Rectal smooth muscle tissue (tissue), 1 donor: ENCODE data around the gene FGF8.

Source experiments
- H3K27ac ChIP-seq: one replicate; pipeline ENCODE4 v1.7.0; 2013; ENCODE audit warnings: low read depth, low read length, inconsistent platforms
- H3K27me3 ChIP-seq: one replicate; pipeline ENCODE4 v1.7.0; 2013; ENCODE audit warnings: low read length; ENCODE audit not compliant: control insufficient read depth, insufficient read depth
- H3K36me3 ChIP-seq: one replicate; pipeline ENCODE4 v1.7.0; 2013; ENCODE audit warnings: low read length; ENCODE audit not compliant: control insufficient read depth, insufficient read depth
- H3K4me1 ChIP-seq: one replicate; pipeline ENCODE4 v1.7.0; 2013; ENCODE audit warnings: low read length; ENCODE audit not compliant: control insufficient read depth, insufficient read depth
- H3K4me3 ChIP-seq: one replicate; pipeline ENCODE4 v1.7.0; 2013; ENCODE audit warnings: low read length
- H3K9ac ChIP-seq: one replicate; pipeline ENCODE4 v1.7.0; 2013; ENCODE audit warnings: low read length

Gene FGF8

DNA sequence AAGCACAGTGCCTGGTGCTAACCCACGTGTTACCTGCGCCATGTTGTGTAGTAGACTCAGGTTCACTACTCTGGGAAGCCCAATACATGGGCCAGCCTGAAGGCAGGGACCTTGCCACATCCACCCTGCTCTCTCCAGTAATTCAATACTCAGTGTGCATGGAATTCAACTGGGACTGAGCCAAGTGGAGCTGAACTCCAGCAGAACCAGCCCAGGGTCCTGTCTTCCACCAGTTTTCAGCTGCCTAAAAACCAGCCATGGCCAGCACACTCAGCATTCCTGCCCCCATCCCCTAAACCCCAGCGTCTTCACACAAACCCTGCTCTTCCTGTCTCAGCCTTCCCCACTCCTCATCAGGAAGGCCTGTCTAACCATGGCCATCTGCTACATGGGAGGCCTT is 15.4 kb downstream of the FGF8 start:
- Histone ChIP-seq H3K9ac (no peak overlapping the region), H3K27me3 (peaks cover 3% of the 10 kb centered on the region), H3K36me3 (no peaks in the 10 kb centered on the region), H3K4me3 (no peak overlapping the region), H3K4me1 (no peaks in the 10 kb centered on the region), H3K27ac (no peak overlapping the region)

DNA sequence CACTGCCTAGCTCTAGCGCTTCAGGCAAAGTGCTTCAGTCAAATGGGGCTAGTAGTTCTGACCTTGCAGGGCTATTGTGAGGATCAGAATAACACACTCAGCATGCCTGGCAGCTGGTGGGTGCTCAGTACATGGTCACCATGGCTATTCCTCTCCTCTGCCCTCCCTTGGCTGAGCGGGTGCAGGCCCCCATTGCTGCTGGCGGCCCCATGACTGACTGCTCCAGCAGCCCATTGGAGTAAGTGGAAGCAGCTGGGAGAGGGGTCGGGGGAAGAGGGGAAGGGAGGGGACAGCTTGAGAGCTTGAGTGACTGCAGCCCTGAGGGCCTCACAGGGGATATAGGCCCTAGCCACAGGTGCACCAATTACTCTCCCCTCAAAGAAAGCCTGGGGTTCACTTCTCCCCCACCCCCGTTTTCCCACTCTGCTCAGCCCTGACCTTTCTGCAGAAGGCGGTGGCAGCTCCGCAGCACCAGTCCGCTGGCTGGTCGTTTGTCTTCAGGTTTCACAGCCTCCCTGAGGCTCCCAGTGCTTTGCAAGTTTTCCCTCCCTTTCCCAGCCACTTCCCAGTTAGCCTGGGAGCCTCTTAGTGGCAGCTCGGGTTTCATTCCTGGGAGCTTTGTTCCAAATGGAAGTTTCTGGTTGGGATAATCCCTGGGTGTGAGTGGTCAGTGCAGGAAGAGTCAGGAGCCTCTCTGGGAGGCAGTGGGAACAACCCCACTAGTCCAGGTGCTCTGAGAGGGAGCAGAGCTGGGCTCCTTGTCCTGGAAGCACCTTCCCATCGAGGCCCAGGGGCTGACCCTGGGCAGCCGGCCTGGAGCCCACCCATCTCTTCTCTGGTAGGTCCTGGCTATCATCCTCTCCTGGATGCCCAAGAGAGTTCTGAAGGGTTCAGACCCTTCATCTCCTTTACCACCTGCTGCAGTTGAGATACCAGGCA is 16.3 kb downstream of the FGF8 start:
- H3K36me3 ChIP-seq = no peaks in the 10 kb centered on the region
- H3K4me3 ChIP-seq = no peak overlapping the region
- no peak overlapping the region for H3K9ac ChIP-seq
- peaks cover 3% of the 10 kb centered on the region for H3K27me3 ChIP-seq
- H3K27ac ChIP-seq = no peak overlapping the region
- no peaks in the 10 kb centered on the region for H3K4me1 ChIP-seq

DNA sequence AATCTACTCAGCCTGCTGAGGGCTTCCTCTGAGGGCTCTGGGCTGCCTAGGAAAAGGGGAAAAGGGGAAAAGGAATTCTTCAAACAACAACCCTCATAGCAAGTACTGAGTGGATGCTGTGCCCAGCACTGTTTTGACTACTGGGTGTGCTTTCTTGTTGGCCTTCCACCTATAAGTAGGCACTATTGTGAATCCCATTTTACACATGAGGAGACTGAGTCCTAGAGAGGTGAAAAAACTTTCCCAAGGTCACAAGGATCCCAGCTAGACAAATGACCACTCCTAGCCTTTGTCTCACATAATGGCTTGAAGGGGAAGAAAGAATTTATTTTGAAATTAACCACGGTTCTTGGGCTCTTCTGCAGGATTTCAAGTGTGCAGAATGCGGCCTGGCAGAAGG is 17.1 kb downstream of the FGF8 start:
- Histone ChIP-seq H3K27me3 (peaks cover 3% of the 10 kb centered on the region), H3K4me1 (no peaks in the 10 kb centered on the region), H3K4me3 (no peak overlapping the region), H3K9ac (no peak overlapping the region), H3K27ac (no peak overlapping the region), H3K36me3 (no peaks in the 10 kb centered on the region)

GRCh38 chr10:101752241-101752640 is 23.7 kb downstream of the FGF8 start:
- no peaks in the 10 kb centered on the region for H3K4me1 ChIP-seq
- H3K4me3 ChIP-seq = no peak overlapping the region
- no peaks in the 10 kb centered on the region for H3K36me3 ChIP-seq
- H3K27ac ChIP-seq = no peak overlapping the region
- H3K9ac ChIP-seq = no peak overlapping the region
- no peaks in the 10 kb centered on the region for H3K27me3 ChIP-seq

- Histone ChIP-seq H3K27ac (no peak overlapping the region), H3K4me1 (no peaks in the 10 kb centered on the region), H3K9ac (no peak overlapping the region)
Observed at GRCh38 chr10:101749047-101750016, 26.6 kb downstream of the FGF8 start.

GRCh38 chr10:101748496-101748895 is 27.4 kb downstream of the FGF8 start:
- Histone ChIP-seq H3K4me3 (no peak overlapping the region), H3K9ac (no peak overlapping the region), H3K27me3 (no peaks in the 10 kb centered on the region), H3K36me3 (no peaks in the 10 kb centered on the region), H3K4me1 (no peaks in the 10 kb centered on the region), H3K27ac (no peak overlapping the region)

More at GRCh38 chr10:101749047-101750016, 26.6 kb downstream of the FGF8 start:
- H3K27me3 ChIP-seq = no peaks in the 10 kb centered on the region
- no peak overlapping the region for H3K4me3 ChIP-seq
- H3K36me3 ChIP-seq = no peaks in the 10 kb centered on the region

- Histone ChIP-seq H3K27ac (no peak overlapping the region), H3K9ac (no peak overlapping the region), H3K4me3 (no peak overlapping the region), H3K27me3 (peaks cover 3% of the 10 kb centered on the region), H3K36me3 (no peaks in the 10 kb centered on the region), H3K4me1 (no peaks in the 10 kb centered on the region)
Observed at GRCh38 chr10:101745074-101745696, 30.7 kb downstream of the FGF8 start.

GRCh38 chr10:101744267-101744666 is 31.6 kb downstream of the FGF8 start:
- no peak overlapping the region for H3K4me3 ChIP-seq
- H3K27me3 ChIP-seq = peaks cover 3% of the 10 kb centered on the region
- H3K9ac ChIP-seq = no peak overlapping the region
- no peaks in the 10 kb centered on the region for H3K4me1 ChIP-seq
- H3K36me3 ChIP-seq = no peaks in the 10 kb centered on the region
- no peak overlapping the region for H3K27ac ChIP-seq

GRCh38 chr10:101741938-101742337 is 34.0 kb downstream of the FGF8 start:
- H3K4me3 ChIP-seq = no peak overlapping the region
- no peaks in the 10 kb centered on the region for H3K4me1 ChIP-seq
- H3K9ac ChIP-seq = no peak overlapping the region
- no peaks in the 10 kb centered on the region for H3K36me3 ChIP-seq
- no peak overlapping the region for H3K27ac ChIP-seq
- H3K27me3 ChIP-seq = peaks cover 3% of the 10 kb centered on the region

DNA sequence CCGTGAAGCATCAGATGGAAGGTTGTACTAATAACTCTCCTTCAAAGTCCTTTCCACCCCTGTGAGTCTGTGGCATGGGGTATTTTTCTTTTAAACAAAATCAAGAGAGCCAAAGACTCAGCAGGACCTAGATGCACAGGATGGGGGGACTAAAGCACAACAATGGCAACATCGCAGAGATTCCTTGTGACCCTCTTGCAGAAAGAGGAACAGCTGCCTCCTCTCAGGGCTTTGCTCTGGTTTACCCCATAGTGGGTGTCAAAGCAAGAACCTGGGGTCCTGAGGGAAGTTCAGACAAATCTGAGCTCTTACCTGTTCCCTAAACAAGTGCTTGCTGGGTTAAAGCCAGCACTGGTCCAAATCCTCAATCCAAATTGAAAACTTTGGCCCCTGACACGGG is 39.2 kb downstream of the FGF8 start:
- no peaks in the 10 kb centered on the region for H3K36me3 ChIP-seq
- no peak overlapping the region for H3K4me3 ChIP-seq
- no peaks in the 10 kb centered on the region for H3K4me1 ChIP-seq
- no peak overlapping the region for H3K27ac ChIP-seq
- no peak overlapping the region for H3K9ac ChIP-seq
- peaks cover 3% of the 10 kb centered on the region for H3K27me3 ChIP-seq

DNA sequence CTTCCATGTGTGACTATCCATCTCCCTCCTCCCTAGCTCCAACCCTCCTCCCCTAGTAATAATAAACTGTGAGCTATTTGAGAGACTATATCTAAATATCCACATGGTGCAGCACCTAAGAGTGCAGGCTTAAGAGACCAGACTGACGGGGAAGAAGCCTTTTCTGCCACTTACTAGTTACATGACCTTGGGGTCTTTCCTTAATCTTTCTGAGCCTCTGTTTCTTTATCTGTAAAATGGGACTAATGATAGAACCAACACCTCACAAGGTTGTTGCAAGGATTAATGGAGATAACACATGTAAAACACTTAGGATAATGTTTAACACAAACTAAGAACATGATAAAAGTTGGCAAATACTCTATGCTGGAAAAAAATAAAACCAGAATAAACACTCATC is 43.8 kb downstream of the FGF8 start:
- no peaks in the 10 kb centered on the region for H3K27me3 ChIP-seq
- no peak overlapping the region for H3K9ac ChIP-seq
- H3K36me3 ChIP-seq = no peaks in the 10 kb centered on the region
- H3K27ac ChIP-seq = no peak overlapping the region
- no peak overlapping the region for H3K4me3 ChIP-seq
- no peaks in the 10 kb centered on the region for H3K4me1 ChIP-seq

DNA sequence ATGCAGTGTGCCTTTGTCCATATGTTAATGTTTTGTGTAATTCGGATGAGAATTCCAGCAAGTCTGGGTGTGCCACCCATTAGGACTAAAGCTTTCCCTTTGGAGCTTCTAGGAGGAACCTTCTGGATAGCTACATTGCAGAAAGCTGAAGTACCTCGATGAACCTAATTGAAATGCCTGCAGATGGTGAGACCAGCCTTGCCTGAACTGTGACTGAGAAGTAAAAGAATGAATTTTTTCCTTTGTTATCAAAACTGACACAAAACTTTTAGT is 49.9 kb downstream of the FGF8 start:
- H3K27ac ChIP-seq = no peak overlapping the region
- H3K4me1 ChIP-seq = no peaks in the 10 kb centered on the region
- no peaks in the 10 kb centered on the region for H3K27me3 ChIP-seq
- H3K9ac ChIP-seq = no peak overlapping the region
- H3K4me3 ChIP-seq = no peak overlapping the region
- no peaks in the 10 kb centered on the region for H3K36me3 ChIP-seq
